Stomach (tissue), 9 donors: Measurements from ENCODE around the gene RAB3GAP2. TPM values are rescaled to one million over a fixed set of nuclear protein-coding genes. Genes with fewer than 3 reads are reported as not detected.

Source experiments
- DNase-seq, 2 donors: peaks; one replicate each; pipeline versions ENCODE4 v3.0.0 to v3.0.0-alpha.2; 2013 to 2019
- H3K27ac ChIP-seq, 5 donors: fragments of 200-600 bp in 4 of 5; sonication (generic) in 4 of 5; one replicate each; pipeline ENCODE4 v1.5.1; 2013 to 2019; ENCODE audit warnings: mild to moderate bottlenecking in 1 of 5, moderate library complexity in 1 of 5
- H3K27me3 ChIP-seq, 3 donors: fragments of 200-600 bp; sonication (generic); one replicate each; pipeline ENCODE4 v1.5.1; 2017 to 2019; ENCODE audit warnings: mixed run types in 1 of 3
- H3K36me3 ChIP-seq, 4 donors: fragments of 200-600 bp; sonication (generic); 1 replicate in 3 of 4; 2 replicates in 1 of 4; pipeline ENCODE4 v1.5.1; 2016 to 2019
- H3K4me1 ChIP-seq, 4 donors: fragments of 200-600 bp; sonication (generic); one replicate each; pipeline ENCODE4 v1.5.1; 2016 to 2019
- H3K4me3 ChIP-seq, 4 donors: fragments of 200-600 bp; sonication (generic) in 3 of 4; one replicate each; pipeline ENCODE4 v1.5.1; 2016 to 2019; ENCODE audit warnings: mild to moderate bottlenecking in 1 of 4
- H3K9me3 ChIP-seq, 4 donors: fragments of 200-600 bp; sonication (generic); one replicate each; pipeline ENCODE4 v1.5.1; 2016 to 2019
- EP300 ChIP-seq: sonication (generic); formaldehyde crosslinking; IDR thresholded peaks from one replicate; pipeline ENCODE4 v1.6.1; 2017; ENCODE audit warnings: antibody characterized with exemption
- POLR2A ChIP-seq, 4 donors: fragments of 450-650 bp; IDR thresholded peaks; one replicate each; pipeline ENCODE4 v1.6.1; 2016; ENCODE audit warnings: antibody characterized with exemption in 4 of 4, control low read depth in 2 of 4, mild to moderate bottlenecking in 1 of 4, moderate library complexity in 1 of 4
- POLR2AphosphoS5 ChIP-seq, 3 donors: sonication (generic); formaldehyde crosslinking; IDR thresholded peaks; one replicate each; pipeline ENCODE4 v1.6.1; 2016; ENCODE audit warnings: antibody characterized with exemption in 3 of 3
- WGBS, 5 donors: extraction: QIAGEN DNeasy Blood & Tissue Kit in 3 of 5; methylation state at CpG; one replicate each; pipeline versions ENCODE4 v1.1.5 to v1.1.7; 2013 to 2018; 5-methylcytosine and 5-hydroxymethylcytosine counted together
- intact Hi-C: fragments of 100-400 bp; cut with DNase I; formaldehyde crosslinking; loops from one replicate; pipeline ENCODE4 v1.15.1; 2023; ENCODE audit warnings: low total_unique reads
- polyA plus RNA-seq, 3 donors: library from polyadenylated mRNA; stranded (reverse); fragments of 200-250 nt; gene quantifications; one replicate each; pipeline ENCODE4 v1.2.3, GENCODE V29; 2013
- total RNA-seq, 5 donors: library from RNA; depleted of rRNA; stranded (reverse); fragments of >200 nt; gene quantifications; one replicate each; pipeline versions ENCODE4 v1.1.0 to v1.2.3, GENCODE V29; 2014 to 2016
- TF ChIP-seq, protein P1 (sequence below), 7 experiments: fragments of 450-650 bp in 4 of 7; fragments of 200-600 bp in 3 of 7; sonication (generic) in 3 of 7; IDR thresholded peaks; one replicate each; pipeline ENCODE4 v1.5.1; 2016 to 2019; ENCODE audit warnings: antibody characterized with exemption in 7 of 7, control low read depth in 2 of 7, mild to moderate bottlenecking in 1 of 7
- donor health status: healthy with polysubstance abuse.
- donor health status: Bipolar disorder and iron deficiency.
- donor health status: healthy.

Gene RAB3GAP2
- total and polyA plus RNA-seq, 8 donors: 3.7 to 56.0 (median 14.8) TPM

DNA sequence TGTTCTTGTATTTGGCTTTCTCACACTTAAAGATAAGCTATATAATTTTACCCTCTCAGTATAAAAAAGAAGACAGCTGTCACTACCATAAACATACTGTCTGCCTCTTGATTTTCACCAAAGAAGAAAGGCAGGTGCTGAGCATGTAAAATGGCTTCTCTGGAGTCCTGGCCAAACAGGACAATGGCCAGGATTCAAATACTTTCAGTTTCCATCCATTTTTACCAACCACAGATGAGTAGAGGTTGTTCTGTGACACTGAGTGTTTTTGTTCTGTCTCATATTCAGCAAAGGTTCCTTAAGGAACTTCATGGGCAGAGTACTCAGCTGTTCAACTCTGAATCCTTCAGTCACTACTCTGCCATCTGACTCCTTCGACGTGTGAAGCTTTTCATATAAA is 29.4 kb upstream of the RAB3GAP2 start:
- Histone ChIP-seq H3K27me3 (no peaks in the 10 kb centered on the region), H3K4me1 (peaks cover 0 to 8% (median 2%) of the 10 kb centered on the region in 4 donors), H3K4me3 (no peak overlapping the region), H3K9me3 (no peaks in the 10 kb centered on the region), H3K36me3 (no peaks in the 10 kb centered on the region), H3K27ac (no peak overlapping the region)
- intact Hi-C loops: no loop called here
- DNase-seq: no peak
- TF ChIP-seq EP300 (no peak), POLR2A (IDR thresholded peaks at IDR 0.05) (no peak), POLR2AphosphoS5 (IDR thresholded peaks at IDR 0.05) (no peak)
- WGBS, 5 donors: 37 to 43% (median 41%) methylated on average over 2 of the region's 2 CpGs

DNA sequence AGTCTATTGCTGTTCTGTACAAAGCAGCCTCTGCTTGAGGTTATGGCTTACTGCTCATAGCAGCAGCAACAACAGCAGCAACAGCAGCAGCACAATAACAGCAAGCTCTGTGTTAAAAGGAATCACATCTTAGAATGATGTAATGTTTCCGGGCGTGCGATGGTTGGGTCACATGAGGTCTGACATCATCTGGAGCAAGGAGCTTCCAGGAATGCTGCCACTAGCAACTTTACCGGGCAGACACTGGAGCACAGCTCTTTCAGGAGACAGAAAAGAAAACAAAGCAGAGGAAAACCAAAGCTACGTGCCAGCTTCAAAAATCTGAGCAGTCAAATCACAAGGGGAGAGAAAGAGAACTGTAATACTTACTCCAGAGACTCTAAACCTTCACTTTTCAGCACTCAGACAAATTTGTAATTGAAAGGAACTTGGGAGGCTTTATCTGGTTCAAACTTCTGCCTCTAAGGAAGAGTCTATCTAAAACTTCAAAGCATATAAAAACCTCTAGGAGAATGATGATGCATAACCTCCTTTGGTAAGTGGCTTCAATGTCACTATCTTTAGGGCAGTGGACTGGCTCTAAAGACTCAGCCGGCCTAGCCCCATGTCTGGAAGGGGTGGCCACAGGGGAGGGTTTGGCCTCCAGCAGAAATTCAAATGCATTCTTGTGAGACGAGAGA is 28.3 kb upstream of the RAB3GAP2 start:
- no peaks in the 10 kb centered on the region for H3K27me3 ChIP-seq
- peaks cover 0 to 8% (median 2%) of the 10 kb centered on the region in 4 donors for H3K4me1 ChIP-seq
- no peaks in the 10 kb centered on the region for H3K9me3 ChIP-seq
- no peaks in the 10 kb centered on the region for H3K36me3 ChIP-seq
- DNase-seq: peak; percentile 34 to 90
- WGBS, 5 donors: 38 to 44% (median 40%) methylated on average over 7 of the region's 7 CpGs
- H3K27ac ChIP-seq: peak overlapping the region in 4 of 5 donors; percentile 30 to 57 (median 40)
- H3K4me3 ChIP-seq: no peak overlapping the region
- TF ChIP-seq POLR2AphosphoS5 (IDR thresholded peaks at IDR 0.05) (peak in 1 of 3 donors; percentile 42), POLR2A (IDR thresholded peaks at IDR 0.05) (no peak), EP300 (peak; percentile 11)
- TF ChIP-seq, protein P1, sequence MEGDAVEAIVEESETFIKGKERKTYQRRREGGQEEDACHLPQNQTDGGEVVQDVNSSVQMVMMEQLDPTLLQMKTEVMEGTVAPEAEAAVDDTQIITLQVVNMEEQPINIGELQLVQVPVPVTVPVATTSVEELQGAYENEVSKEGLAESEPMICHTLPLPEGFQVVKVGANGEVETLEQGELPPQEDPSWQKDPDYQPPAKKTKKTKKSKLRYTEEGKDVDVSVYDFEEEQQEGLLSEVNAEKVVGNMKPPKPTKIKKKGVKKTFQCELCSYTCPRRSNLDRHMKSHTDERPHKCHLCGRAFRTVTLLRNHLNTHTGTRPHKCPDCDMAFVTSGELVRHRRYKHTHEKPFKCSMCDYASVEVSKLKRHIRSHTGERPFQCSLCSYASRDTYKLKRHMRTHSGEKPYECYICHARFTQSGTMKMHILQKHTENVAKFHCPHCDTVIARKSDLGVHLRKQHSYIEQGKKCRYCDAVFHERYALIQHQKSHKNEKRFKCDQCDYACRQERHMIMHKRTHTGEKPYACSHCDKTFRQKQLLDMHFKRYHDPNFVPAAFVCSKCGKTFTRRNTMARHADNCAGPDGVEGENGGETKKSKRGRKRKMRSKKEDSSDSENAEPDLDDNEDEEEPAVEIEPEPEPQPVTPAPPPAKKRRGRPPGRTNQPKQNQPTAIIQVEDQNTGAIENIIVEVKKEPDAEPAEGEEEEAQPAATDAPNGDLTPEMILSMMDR (IDR thresholded peaks at IDR 0.05): no peak
- intact Hi-C loops: no loop called here

DNA sequence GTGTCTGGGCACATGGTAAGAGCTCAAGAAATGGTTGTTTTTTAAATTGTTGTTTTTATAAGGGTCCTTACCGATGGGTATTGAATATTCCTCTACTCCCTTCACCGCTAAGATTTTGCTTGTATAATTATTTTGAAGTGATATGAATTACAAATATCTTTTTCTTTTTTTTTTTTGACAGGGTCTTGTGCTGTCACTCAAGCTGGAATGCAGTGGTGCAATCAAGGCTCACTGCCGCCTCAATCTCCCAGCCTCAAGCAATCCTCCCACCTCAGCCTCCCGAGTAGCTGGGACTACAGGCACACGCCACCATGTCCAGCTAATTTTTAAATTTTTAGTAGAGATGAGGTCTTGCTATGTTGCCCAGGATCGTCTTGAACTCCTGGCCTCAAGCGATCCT is 27.1 kb upstream of the RAB3GAP2 start:
- no peaks in the 10 kb centered on the region for H3K9me3 ChIP-seq
- H3K36me3 ChIP-seq: no peaks in the 10 kb centered on the region
- DNase-seq: no peak
- TF ChIP-seq POLR2AphosphoS5 (IDR thresholded peaks at IDR 0.05) (no peak), EP300 (no peak), POLR2A (IDR thresholded peaks at IDR 0.05) (no peak)
- TF ChIP-seq, protein P1 (IDR thresholded peaks at IDR 0.05): no peak
- 96 to 98% (median 96%) methylated on average over 7 of the region's 7 CpGs for WGBS, 5 donors
- H3K4me1 ChIP-seq: peaks cover 0 to 8% (median 2%) of the 10 kb centered on the region in 4 donors
- intact Hi-C loops: loop anchor here (5.0 kb wide), 1 partner anchor 483 kb away; no protein-coding TSS in a partner anchor
- H3K27ac ChIP-seq: no peak overlapping the region
- H3K27me3 ChIP-seq: peaks cover 0 to 7% (median 0%) of the 10 kb centered on the region in 3 donors
- no peak overlapping the region for H3K4me3 ChIP-seq

DNA sequence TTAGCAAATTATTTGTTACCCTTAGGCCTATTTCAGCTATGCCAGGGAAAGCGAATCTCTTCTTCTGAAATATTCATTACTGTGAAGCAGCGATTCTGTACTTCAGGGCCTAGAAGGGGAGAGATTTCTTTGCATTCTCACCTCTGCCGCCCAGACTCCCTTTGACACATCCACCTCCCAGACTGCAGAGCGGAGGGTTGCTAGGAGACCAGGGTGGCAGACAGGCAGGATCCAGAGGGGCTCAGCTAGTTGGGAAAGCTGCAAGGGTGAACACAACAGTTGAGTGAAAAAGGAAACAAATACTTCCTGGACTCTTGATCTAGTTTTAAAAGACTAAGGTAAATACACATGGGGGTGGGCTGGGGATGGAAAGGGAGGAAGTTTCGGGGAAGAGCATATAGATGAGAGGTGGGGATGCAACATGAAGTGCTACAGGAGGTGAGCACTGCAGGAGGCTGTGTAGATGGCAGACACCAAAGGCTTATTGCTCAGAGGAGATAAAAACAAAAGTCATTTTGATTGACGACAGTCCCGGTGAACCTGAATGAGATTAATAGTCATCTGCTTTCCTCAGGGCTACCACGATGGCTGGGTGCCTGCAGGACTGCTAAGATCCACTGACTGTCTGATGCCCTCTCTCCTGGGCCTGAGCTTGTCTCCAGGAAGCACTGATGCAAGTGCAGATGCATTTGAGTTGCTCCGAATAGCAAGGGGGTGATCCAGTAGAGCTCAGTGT is 26.4 kb upstream of the RAB3GAP2 start:
- no peak overlapping the region for H3K27ac ChIP-seq
- no peak for DNase-seq
- H3K36me3 ChIP-seq: no peaks in the 10 kb centered on the region
- TF ChIP-seq POLR2AphosphoS5 (IDR thresholded peaks at IDR 0.05) (no peak), POLR2A (IDR thresholded peaks at IDR 0.05) (no peak)
- TF ChIP-seq, protein P1 (IDR thresholded peaks at IDR 0.05): no peak
- H3K27me3 ChIP-seq: peaks cover 0 to 7% (median 0%) of the 10 kb centered on the region in 3 donors
- no peak overlapping the region for H3K4me3 ChIP-seq
- H3K4me1 ChIP-seq: peaks cover 0 to 8% (median 2%) of the 10 kb centered on the region in 4 donors
- WGBS, 5 donors: 67 to 85% (median 73%) methylated on average over 9 of the region's 9 CpGs
- intact Hi-C loops: loop anchor here (5.0 kb wide), 1 partner anchor 484 kb away; no protein-coding TSS in a partner anchor
- H3K9me3 ChIP-seq: no peaks in the 10 kb centered on the region
